Measurements from ENCODE around the gene ZNF662. TPM values are rescaled to one million over a fixed set of nuclear protein-coding genes. Genes with fewer than 3 reads are reported as not detected.

ZNF662 gene
- total RNA-seq, 1 experiment from 2014 or later, result not detected

DNA sequence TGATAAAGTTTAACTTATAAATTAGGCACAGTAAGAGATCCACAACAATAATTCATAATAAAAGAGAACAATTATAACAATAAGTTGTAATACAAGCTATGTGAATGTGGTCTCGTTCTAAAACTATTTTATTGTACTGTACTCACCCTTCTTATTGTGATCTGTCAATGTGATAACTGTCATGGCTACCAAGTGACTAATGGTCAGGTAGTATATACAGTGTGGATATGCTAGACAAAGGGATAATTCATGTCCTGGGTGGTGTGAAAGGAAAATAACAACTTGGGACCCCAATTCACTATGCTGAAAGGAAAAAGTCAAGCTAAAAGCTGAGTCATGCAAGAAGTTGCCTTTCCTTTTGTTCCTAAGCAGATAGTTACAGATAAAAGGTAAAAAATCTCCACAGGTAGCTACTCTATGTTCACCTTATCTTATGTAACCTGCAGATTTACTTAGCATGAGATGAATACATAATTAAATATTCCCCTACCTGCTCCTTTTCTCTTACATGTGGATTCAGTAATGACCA, 19.6 kb upstream of the ZNF662 start:
- no peak for DNase-seq (ENCODE audit: extremely low read depth, low read depth)

DNA sequence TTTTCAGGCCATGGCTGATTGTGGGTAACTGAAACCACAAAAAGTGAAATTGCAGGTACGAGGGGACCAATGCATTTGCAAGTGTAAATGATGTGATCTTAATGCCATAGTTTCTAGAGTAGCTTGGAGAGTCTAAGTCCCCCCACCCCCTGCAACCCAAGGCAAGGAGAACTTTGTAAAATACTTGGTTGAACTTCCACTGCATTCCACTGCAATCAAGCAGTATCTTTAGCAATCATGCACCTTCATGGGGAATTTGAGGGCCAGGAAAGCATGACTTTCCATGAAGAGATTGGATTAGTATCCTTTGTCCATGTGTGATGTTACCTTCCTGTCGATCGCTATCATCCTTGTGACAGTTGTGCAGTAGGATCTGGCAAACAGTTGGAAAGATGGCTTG, 18.9 kb upstream of the ZNF662 start:
- DNase-seq (ENCODE audit: extremely low read depth, low read depth), result no peak

DNA sequence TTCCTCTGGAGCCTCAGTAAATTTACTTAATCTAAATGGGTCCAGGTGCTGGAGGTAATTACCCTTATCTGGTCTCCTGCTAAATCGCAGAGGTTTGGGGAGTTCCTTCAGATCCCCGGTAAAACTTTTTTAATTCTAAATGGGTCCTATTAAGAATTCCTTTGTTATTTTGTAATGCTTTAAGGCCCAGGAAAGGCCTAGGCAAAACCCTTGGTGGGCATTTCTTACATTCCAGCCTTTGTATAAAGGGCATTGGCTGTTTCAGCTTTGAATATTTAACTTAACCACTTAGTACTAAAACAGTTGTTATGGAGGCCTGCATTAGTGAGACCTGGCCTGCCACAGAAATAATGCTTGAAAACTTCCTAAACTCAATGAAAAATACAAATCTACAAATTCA, 14.9 kb upstream of the ZNF662 start:
- DNase-seq (ENCODE audit: extremely low read depth, low read depth), result no peak

DNA sequence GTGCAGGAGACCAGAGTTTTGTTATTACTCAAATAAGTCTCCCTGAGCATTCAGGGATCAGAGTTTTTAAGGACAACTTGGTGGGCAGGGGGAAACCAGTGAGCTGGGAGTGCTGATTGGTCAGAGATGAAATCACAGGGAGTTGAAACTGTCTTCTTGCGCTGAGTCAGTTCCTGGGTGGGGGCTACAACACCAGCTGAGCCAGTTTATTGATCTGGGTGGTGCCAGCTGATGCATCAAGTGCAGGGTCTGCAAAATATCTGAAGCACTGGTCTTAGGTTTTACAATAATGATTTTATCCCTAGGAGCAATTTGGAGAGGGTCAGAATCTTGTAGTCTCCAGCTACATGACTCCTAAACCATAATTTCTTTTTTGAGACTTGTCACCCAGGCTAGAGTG, 13.8 kb upstream of the ZNF662 start:
- DNase-seq (ENCODE audit: extremely low read depth, low read depth), result no peak

DNA sequence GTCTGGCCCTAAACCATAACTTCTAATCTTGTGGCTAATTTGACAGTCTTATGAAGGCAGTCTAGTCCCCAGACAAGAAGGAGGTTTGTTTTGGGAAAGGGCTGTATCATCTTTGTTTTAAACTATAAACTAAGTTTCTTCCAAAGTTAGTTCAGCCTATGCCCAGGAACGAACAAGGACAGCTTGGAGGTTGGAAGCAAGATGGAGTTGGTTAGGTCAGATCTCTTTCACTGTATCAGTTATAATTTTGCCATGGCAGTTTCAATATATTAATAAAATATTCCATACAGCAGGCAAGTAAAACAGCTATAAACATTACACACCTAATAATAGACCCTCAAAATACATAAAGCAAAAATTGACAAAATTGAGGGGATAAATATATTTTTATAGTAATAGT, 13.1 kb upstream of the ZNF662 start:
- no peak for DNase-seq (ENCODE audit: extremely low read depth, low read depth)

DNA sequence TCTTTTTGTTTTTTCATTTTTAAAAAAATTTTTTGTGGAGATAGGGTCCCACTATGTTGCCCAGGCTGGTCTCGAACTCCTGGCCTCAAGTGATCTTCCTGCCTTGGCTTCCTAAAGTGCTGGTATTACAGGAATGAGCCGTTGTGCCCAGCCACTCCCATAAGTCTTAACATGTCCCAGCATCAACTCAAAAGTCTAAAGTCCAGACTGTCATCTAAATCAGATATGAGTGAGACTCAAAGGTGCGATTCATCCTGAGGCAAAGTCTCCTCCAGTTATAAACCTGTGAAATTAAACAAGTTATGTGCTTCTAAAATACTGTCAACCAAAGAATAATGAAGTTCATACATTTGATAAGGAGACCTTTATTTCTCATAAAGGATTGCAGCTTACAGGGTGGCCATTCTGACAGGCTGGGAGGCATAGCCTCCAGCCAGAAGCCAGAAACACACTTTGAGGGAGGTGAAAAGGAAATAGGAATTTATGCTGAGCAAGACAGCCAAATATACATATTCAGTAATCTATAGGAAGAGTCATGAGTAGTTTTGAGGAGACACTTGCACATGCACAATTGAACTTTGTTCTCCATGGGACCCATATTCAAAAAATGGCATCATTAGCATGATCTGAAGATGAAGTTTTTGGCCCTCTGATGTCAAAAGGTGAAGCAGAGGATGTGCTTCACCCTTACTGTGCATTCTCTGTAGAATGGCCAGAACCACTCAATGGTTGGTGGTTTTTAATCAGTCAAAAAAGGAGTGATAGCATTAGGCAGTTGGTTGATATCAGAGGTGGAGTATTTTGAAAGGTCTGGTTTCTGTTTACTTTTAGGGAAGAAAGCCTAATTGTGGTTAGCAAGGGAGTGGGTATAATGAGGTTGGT, 11.0 kb upstream of the ZNF662 start:
- DNase-seq (ENCODE audit: extremely low read depth, low read depth), result no peak

DNA sequence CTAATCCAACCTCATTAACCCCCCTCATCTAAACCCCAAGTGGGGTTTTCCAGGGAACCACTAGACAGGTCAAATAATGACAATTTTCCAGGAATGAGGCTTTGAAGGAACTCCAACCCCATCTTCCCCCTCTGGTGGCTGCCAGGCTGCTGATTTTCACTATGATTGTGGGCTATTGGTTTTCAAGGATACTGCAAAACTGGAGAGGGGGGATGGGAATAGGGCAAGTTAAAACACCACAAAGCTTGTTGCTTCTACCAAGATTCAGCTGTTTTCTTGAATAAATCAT, 10.4 kb upstream of the ZNF662 start:
- no peak for DNase-seq (ENCODE audit: extremely low read depth, low read depth)

DNA sequence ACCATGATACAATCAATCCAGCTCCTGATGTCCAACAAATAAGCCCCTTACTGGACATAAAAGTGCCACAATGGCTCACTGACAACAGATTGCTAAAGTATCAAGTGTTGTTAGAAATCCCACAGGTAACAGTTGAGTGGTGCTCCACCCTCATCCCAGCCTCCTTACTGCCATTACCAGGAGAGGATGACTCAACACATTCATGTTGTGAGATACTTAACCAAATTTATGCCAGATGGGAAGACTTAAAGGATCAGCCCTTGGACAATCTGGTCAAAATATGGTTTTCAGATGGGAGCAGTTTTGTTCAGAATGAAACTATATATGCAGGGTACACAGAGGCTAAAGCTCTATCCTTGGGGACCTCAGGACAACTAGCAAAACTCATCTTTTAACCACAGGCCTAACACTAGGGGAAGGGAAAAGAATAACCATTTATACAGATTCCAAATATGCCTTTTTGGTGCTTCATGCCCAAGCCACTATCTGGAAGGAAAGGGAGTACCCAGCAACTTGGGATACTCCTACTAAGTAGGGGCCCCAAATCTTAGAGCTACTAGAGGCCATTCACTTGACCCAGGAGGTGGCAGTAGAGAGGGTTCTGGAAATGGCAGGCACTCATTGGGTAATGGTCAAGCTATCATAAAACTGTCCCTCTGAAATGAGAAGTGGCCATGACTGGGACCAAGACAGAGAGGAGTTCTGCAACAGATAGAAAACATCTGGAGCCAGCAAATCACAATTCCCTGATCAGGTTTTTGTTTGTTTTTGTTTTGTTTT, 6.9 kb upstream of the ZNF662 start:
- no peak for DNase-seq (ENCODE audit: extremely low read depth, low read depth)

DNA sequence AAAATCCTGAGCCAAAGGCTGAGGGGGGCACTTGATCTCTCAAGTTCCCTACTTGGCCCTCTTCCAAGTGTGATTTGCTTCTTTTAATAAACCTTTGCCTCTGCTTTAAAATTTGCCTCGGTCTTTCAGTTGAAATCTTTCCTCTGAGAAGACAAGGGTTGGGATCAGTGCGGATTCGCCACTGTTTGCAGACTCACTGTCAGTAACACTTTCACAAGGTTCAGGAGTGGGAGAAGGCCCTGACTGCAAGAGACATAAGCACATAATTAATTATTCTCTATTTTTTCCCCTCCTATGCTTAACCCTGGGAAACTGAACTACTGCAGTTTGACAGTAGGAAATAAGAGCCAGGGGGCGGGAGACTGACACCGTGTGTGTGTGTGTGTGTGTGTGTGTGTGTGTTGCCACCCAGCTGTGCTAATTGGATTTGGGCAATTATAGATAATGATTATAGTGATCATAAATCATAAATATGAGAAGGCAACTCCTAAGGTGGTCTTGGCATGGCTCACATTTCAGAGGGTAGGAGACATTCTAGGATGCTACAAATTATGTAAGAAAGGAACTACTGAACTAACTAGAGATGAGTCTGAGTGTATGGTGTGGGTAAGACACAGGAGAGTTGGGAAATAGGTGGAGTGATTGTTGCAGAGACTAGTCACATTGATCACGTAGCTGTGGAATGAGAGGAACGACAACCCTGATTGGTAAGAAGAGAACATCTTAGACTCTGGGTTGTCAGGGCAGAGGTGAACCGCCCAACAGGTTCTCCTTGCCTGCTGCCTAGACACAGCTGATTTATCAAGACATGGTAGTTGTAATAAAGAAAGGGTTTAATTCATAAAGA, 5.5 kb upstream of the ZNF662 start:
- no peak for DNase-seq (ENCODE audit: extremely low read depth, low read depth)

DNA sequence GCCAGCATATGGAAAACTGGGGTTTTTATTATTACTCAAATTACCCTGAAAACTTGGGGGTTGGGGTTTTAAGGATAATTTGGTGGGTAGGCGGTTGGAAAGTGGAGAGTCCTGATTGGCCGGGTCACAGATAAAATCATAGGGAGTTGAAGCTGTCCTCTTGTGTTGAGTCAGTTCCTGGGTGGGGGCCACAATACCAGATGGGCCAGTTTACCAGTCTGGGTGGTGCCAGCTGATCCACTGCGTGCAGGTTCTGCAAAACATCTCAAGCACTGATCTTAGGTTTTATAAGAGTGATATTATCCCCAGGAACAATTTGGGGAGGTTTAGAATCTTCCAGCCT, 4.9 kb upstream of the ZNF662 start:
- DNase-seq (ENCODE audit: extremely low read depth, low read depth), result no peak

DNA sequence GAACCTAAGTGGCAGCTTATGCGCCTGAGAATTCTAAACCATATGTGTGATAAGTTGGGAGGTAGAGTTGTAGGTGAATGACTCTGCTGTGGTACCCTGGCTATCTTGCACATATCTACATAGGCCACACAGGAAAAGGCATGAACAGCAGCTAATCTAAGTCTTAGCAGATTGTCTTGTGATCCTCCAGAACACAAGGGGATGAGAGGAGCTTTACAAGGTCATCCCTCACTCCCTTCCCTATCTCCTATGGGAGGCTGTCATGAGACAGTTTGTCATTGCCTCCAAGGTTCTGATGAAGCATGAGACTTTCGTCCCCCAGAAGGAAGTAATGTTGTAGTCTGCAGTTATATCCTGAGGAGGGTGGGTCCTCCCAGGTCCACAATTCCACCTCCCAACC, 3.7 kb upstream of the ZNF662 start:
- no peak for DNase-seq (ENCODE audit: extremely low read depth, low read depth)

DNA sequence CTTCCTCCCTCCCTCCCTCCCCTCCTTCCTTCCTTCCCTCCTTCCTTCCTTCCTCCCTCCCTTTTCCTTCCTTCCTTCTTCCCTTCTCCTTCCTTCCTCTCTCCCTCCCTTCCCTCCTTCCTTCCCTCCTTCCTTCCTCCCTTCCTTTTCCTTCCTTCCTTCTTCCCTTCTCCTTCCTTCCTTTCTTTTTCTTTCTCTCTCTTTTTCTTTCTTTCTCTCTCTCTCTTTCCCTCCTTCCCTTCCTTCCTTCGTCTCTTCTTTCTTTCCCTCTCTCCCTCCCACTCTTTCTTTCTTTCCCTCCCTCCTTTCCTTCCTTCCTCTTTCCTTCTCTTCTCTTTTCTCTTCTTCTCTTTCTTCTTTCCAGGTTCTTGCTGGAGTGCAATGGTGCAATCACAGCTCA, 1.9 kb upstream of the ZNF662 start:
- DNase-seq (ENCODE audit: extremely low read depth, low read depth), result no peak

DNA sequence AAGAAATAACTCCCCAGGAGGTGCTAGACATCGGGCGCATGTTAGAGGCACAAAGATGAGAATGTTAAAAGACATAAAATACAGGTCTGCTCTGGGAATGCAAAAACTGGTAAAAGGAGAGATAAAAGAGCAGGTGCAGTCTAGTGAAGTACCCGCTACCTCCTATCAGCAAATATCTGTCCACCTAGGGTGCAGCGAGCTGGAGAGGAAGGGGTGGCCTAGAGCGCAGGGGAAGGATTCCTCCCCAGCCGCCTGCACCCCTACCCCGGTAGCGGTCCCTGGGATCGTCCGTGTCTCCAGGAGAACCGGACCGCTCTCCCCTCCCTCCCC, 237 bp upstream of the ZNF662 start:
- no peak for DNase-seq (ENCODE audit: extremely low read depth, low read depth)

DNA sequence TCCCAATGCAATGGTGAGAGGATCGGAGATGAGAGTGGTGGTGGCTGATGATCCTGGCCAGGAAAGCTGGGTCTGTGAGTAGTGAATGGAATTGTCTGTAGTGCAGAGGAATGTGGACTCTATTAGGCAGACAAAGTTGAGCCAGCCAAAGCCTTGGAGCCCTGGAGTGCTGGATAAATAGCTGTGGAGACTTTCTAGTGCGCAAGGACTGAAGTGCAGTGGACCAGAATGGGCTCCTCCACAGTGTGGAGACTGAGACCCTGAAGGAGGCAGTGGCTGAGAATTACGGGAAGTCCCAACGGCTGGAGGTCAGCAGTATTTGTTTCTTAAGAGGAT, 874 bp downstream of the ZNF662 start:
- DNase-seq (ENCODE audit: extremely low read depth, low read depth), result no peak

DNA sequence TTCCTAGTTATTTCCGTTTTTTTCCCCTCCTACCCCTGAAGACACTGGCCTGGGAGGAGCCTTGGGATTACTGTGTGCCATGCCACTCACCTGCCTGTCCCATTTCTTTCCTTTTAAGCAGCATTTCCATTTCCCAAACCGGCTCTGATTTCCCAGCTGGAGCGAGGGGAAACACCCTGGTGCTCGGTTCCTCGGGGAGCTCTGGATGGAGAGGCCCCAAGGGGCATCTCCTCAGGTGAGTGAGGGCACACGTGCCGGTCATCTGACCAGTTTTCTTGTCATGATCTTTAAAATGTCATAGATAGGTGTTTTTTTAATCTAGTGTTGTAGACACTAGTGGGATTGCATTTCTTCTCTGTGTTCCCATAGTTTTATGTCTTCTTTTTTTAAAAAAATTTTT, 2.7 kb downstream of the ZNF662 start:
- DNase-seq (ENCODE audit: extremely low read depth, low read depth), result no peak

DNA sequence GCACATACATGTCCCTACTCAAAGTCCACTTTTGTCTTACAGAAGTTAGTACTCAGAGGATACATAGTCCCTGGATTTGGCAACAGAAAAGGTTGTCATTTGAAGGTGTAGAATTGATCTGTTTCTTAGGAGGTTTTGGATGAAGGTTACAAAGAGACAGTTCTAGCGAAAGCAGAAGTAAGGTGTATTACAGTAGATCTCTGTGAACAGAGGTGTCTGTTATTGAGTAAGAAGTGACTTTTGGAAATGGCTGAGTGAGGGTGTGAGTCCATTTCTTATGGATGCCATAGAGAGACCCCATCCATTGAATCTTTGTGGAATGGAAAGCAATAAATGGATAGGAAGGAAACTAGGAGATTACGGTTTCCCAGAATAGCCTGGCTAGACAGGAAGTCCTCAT, 5.6 kb downstream of the ZNF662 start:
- no peak for DNase-seq (ENCODE audit: extremely low read depth, low read depth)

DNA sequence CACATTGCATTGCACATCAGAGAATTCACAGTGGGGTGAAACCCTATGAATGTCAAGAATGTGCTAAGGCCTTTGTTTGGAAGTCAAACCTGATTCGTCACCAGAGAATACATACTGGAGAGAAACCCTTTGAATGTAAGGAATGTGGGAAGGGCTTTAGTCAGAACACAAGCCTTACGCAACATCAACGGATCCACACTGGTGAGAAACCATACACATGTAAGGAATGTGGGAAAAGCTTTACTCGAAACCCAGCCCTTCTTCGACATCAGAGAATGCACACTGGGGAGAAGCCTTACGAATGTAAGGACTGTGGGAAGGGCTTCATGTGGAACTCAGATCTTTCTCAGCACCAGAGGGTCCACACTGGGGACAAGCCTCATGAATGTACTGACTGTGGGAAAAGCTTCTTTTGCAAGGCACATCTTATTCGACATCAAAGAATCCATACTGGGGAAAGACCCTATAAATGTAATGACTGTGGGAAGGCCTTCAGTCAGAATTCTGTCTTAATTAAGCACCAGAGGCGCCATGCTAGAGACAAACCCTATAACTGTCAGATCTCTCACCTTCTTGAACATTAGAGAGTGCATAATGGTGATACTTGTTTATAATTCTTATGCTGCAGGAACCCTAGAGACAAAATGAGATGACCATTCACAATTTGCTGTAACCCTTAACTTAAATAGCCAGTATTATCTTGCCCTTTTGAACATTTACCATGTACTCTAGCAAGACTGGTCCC, 9.0 kb downstream of the ZNF662 start:
- no peak for DNase-seq (ENCODE audit: extremely low read depth, low read depth)

DNA sequence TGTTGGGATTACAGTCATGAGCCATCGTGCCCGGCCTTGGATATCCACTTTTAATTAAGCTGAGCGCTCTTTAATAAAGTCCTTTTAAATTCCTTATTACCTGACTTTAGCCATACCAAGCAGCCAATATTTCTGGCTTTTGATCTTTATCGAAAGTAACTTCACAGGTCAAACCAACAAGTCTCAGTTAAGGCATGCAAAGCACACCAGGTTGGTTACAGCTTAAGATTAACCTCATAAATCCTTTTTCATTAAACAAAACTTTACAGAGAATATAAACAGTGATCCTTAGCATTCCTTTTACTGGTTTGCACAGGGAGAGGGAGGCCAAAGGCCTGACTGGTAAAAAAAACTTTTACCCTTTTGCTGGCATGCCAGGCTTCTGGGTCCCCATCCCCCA, 17.7 kb downstream of the ZNF662 start:
- no peak for DNase-seq (ENCODE audit: extremely low read depth, low read depth)

DNA sequence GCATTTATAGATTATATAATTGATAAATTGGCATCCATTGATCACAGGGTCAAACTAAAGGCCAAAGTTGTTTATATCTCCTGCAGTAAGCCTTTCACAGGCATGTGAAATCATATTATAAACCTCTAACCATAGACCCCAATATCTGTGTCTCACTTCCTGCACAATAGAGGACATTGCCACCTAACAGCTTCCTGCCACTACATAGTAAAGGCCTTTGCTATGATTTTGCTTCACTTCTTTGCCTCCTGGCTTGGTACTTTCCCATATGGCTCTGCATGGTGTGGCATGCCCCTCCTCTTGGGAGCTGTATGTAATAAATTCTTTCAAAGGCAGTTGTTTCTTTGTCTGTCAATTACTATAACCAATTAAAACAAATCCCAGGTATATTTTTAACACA, 20.4 kb downstream of the ZNF662 start:
- no peak for DNase-seq (ENCODE audit: extremely low read depth, low read depth)

DNA sequence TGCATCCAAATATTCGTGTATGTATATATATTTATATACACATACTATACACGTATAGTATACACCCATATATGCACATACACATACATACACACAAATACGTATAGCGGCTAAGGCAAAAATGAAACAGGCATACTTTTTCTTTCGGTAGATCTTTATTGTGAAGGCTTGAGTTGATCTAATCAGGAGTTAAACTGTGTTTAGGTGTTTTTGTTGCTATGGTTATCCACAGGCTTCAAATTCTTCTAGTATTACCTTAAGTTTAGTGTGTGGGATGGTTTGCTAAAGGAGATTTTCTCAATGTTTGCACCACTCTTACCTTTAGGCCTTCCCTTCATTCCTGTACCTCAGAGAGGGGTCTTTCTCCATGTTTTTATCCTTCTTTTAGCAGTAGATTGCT, 28.2 kb downstream of the ZNF662 start:
- DNase-seq (ENCODE audit: extremely low read depth, low read depth), result no peak

DNA sequence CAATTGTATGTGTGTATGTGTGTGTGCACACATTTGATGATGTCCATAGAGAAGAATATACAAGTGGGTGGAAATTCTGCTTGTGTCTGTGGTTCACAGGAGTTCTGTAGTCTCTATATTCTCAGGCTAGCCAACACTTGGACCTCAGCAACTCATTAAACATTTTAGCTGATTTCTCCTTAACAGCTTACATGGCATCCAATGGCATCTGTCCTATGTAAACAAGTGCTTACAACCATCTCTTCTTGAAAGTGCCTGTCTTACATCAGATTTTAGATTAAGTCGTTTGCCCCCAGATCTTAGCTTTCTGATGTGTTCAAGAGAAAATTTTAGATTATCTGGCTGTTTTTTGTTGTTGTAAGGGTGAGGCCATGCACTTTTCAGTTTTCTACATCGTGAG, 29.0 kb downstream of the ZNF662 start:
- no peak for DNase-seq (ENCODE audit: extremely low read depth, low read depth)

All from NCI-H460 (cell line).